GM06990 (cell line): ENCODE measurements around the gene BBX.
A peak's percentile ranks its signal among the peaks of the same experiment; 100 is the strongest.

Experiments
- DNase-seq: peaks from one replicate; pipeline ENCODE4 v3.0.0-alpha.2; 2011; ENCODE audit not compliant: insufficient read length; ENCODE audit errors: extremely low read depth
- H3K27me3 ChIP-seq: replicated peaks from 2 replicates; pipeline ENCODE4 v1.6.0; 2011; ENCODE audit warnings: low read length; ENCODE audit not compliant: control insufficient read depth, insufficient read depth
- H3K36me3 ChIP-seq: 2 replicates; pipeline ENCODE4 v1.5.1; 2011; ENCODE audit warnings: low read length; ENCODE audit not compliant: control insufficient read depth, insufficient read depth
- H3K4me3 ChIP-seq: replicated peaks from 2 replicates; pipeline ENCODE4 v1.5.1; 2011; ENCODE audit warnings: low read depth, mild to moderate bottlenecking, control low read depth, low read length
- CTCF ChIP-seq: IDR thresholded peaks from 2 replicates; pipeline ENCODE4 v1.5.1; 2011; ENCODE audit warnings: low read length, control low read depth, mild to moderate bottlenecking, inconsistent platforms; ENCODE audit not compliant: insufficient read depth, poor library complexity, severe bottlenecking

Gene BBX

GRCh38 chr3:107599772-107600145 lies 77.0 kb downstream of the BBX start:
- no peak for DNase-seq
- Histone ChIP-seq H3K27me3 (no peaks in the 10 kb centered on the region), H3K36me3 (no peaks in the 10 kb centered on the region), H3K4me3 (peak overlapping the region; percentile 50)
- no peak for TF ChIP-seq CTCF

DNA sequence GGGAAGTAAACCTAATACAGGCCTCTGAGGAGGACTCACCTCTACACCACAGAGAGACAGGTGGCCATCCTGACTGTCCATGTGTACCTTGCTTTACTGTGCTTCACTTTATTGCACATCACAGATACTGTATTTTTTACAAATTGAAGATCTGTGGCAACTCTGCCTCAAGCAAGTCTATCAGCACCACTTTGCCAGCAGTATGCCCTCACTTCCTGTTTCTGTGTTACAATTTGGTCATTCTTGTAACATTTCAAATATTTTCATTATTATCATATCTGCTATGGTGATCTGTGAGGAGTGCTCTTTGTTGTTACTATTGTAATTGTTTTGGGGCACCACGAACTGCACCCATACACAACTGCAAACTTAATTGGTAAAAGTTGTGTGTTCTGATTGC lies 78.0 kb downstream of the BBX start:
- no peaks in the 10 kb centered on the region for H3K27me3 ChIP-seq
- TF ChIP-seq CTCF: no peak
- no peak overlapping the region for H3K4me3 ChIP-seq
- no peak for DNase-seq
- H3K36me3 ChIP-seq: no peaks in the 10 kb centered on the region

GRCh38 chr3:107604057-107604822 lies 81.5 kb downstream of the BBX start:
- H3K4me3 ChIP-seq: no peak overlapping the region
- H3K27me3 ChIP-seq: no peaks in the 10 kb centered on the region
- DNase-seq: no peak
- TF ChIP-seq CTCF: no peak
- H3K36me3 ChIP-seq: no peaks in the 10 kb centered on the region

DNA sequence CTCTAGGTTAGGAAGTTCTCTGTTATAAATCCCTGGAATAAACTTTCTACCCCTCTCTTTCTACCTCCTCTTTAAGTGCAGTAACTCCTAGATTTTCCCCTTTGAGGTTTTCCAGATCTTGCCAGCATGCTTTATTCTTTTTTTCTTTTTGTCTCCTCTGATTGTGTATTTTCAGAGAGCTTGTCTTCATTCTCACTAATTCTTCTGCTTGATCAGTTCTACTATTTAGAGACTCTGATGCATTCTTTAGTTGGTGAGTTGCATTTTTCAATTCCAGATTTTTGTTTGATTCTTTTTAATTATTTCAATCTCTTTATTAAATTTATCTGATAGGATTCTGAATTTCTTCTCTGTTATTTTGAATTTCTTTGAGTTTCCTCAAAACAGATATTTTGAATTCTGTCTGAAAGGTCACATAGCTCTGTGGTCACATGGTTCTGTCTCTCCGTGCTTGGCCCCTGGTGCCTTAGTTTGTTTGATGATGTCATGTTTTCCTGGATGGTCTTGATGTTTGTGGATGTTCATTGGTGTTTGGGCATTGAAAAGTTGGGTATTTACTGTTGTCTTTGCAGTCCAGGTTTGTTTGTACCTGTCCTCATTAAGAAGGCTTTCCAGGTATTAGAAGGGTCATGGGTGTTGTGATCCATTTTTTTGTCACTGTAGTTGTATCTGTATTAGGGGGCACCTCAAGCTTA lies 89.2 kb downstream of the BBX start:
- Histone ChIP-seq H3K4me3 (no peak overlapping the region), H3K36me3 (no peaks in the 10 kb centered on the region), H3K27me3 (no peaks in the 10 kb centered on the region)
- no peak for TF ChIP-seq CTCF
- no peak for DNase-seq

- no peak for TF ChIP-seq CTCF
- Histone ChIP-seq H3K36me3 (no peaks in the 10 kb centered on the region), H3K27me3 (no peaks in the 10 kb centered on the region), H3K4me3 (no peak overlapping the region)
- no peak for DNase-seq
Observed at GRCh38 chr3:107612664-107613084, 89.9 kb downstream of the BBX start.

DNA sequence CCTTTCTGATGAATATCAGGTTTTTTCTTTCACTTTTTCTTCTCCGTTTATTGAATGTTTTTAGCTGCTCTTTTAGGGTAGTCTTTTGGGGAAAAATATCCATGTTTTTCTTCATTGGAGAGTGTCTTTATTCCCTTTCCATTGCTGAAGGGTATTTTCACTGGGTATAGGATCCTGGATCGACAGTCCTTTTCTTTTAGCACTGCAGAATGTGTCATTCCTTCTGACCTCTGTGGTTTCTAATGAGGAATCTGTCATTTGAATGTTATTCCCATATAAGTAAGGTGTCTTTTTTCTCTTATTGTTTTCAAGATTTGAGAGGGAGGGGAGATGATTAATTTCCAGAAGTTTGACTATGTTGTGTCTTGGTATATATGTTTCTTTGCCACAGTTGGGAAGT lies 96.8 kb downstream of the BBX start:
- H3K4me3 ChIP-seq: no peak overlapping the region
- no peak for TF ChIP-seq CTCF
- no peak for DNase-seq
- H3K27me3 ChIP-seq: no peaks in the 10 kb centered on the region
- no peaks in the 10 kb centered on the region for H3K36me3 ChIP-seq
